ENCODE measurements around the gene COG7.

DNA sequence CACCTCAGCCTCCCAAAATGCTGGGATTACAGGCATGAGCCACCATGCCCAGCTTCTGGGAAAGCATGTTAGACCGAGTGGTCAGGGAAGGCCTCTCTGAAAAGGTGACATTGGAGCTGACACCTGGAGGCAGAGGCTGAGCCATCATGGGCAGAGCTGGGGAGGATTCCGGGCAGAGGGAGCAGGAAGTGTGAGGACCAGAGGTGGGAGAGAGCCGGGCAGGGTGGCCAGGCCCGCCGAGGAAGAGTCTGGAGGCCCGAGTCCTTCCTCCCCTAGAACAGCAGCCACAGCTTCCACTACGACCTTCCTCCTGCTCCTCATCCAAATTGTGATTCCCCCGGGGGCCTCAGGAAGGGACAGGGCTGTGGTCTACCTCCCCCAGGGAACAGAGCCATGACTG is 74.7 kb downstream of the COG7 start:
- TF ChIP-seq, protein P1, sequence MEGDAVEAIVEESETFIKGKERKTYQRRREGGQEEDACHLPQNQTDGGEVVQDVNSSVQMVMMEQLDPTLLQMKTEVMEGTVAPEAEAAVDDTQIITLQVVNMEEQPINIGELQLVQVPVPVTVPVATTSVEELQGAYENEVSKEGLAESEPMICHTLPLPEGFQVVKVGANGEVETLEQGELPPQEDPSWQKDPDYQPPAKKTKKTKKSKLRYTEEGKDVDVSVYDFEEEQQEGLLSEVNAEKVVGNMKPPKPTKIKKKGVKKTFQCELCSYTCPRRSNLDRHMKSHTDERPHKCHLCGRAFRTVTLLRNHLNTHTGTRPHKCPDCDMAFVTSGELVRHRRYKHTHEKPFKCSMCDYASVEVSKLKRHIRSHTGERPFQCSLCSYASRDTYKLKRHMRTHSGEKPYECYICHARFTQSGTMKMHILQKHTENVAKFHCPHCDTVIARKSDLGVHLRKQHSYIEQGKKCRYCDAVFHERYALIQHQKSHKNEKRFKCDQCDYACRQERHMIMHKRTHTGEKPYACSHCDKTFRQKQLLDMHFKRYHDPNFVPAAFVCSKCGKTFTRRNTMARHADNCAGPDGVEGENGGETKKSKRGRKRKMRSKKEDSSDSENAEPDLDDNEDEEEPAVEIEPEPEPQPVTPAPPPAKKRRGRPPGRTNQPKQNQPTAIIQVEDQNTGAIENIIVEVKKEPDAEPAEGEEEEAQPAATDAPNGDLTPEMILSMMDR (IDR thresholded peaks at IDR 0.05), result no peak
- TF ChIP-seq POLR2A (IDR thresholded peaks at IDR 0.05), result no peak

Data from heart left ventricle (tissue), 13 donors.